CD14-positive monocyte (primary cell): ENCODE data around the gene TERT. TPM values are rescaled to one million over a fixed set of nuclear protein-coding genes. Genes with fewer than 3 reads are reported as not detected.
"Not testable (repeated sequence)": the region's sequence is repeated elsewhere in the genome, so short reads cannot be mapped to it uniquely, and the experiment has no call there.

Source experiments
- DNase-seq, 3 donors: peaks; one replicate each; pipeline ENCODE4 v3.0.0-alpha.2; 2011 to 2022
- H2AFZ ChIP-seq: 2 replicates; pipeline ENCODE4 v1.6.0; 2012; ENCODE audit warnings: mild to moderate bottlenecking, low read depth, low read length, inconsistent platforms; ENCODE audit not compliant: insufficient read depth, poor library complexity, severe bottlenecking
- H3K27ac ChIP-seq, 2 donors: 1 replicate in 1 of 2; 2 replicates in 1 of 2; pipeline ENCODE4 v1.5.1; 2012 to 2013; ENCODE audit warnings: low read length in 2 of 2, control low read depth in 1 of 2, inconsistent platforms in 1 of 2, low read depth in 1 of 2, mild to moderate bottlenecking in 1 of 2
- H3K27me3 ChIP-seq, 2 donors: one replicate each; pipeline versions ENCODE4 v1.6.0 to v1.6.1; 2011 to 2013; ENCODE audit warnings: low read length in 2 of 2; ENCODE audit not compliant: control insufficient read depth in 2 of 2, insufficient read depth in 2 of 2
- H3K36me3 ChIP-seq, 2 donors: replicated peaks in 1 of 2; 1 replicate in 1 of 2; 2 replicates in 1 of 2; pipeline versions ENCODE4 v1.5.1 to v1.6.1; 2012 to 2013; ENCODE audit warnings: low read length in 2 of 2, control low read depth in 1 of 2, inconsistent platforms in 1 of 2, mild to moderate bottlenecking in 1 of 2; ENCODE audit not compliant: insufficient read depth in 2 of 2, control insufficient read depth in 1 of 2
- H3K4me1 ChIP-seq, 2 donors: 1 replicate in 1 of 2; 2 replicates in 1 of 2; pipeline versions ENCODE4 v1.5.1 to v1.6.1; 2012 to 2013; ENCODE audit warnings: low read length in 2 of 2, control low read depth in 1 of 2, inconsistent platforms in 1 of 2, mild to moderate bottlenecking in 1 of 2, moderate library complexity in 1 of 2; ENCODE audit not compliant: insufficient read depth in 2 of 2, control insufficient read depth in 1 of 2
- H3K4me2 ChIP-seq: replicated peaks from 2 replicates; pipeline ENCODE3; 2012; ENCODE audit warnings: low read length, moderate library complexity, mild to moderate bottlenecking; ENCODE audit not compliant: poor library complexity, severe bottlenecking; ENCODE audit errors: extremely low read depth
- H3K4me3 ChIP-seq, 3 experiments: fragments of 200-600 bp in 1 of 3; sonication (generic) in 1 of 3; replicated peaks in 1 of 3; 1 replicate in 2 of 3; 2 replicates in 1 of 3; pipeline ENCODE4 v1.5.1; 2011 to 2013; ENCODE audit warnings: low read length in 3 of 3, mild to moderate bottlenecking in 3 of 3, control low read depth in 2 of 3, low read depth in 2 of 3, inconsistent platforms in 1 of 3, moderate library complexity in 1 of 3
- H3K79me2 ChIP-seq: 2 replicates; pipeline ENCODE4 v1.6.0; 2012; ENCODE audit warnings: mild to moderate bottlenecking, control low read depth, inconsistent platforms, low read length, moderate library complexity; ENCODE audit not compliant: insufficient read depth
- H3K9ac ChIP-seq: 2 replicates; pipeline ENCODE4 v1.6.0; 2017; ENCODE audit warnings: low read length, mild to moderate bottlenecking; ENCODE audit not compliant: insufficient read depth, poor library complexity, severe bottlenecking
- H3K9me3 ChIP-seq, 2 donors: replicated peaks in 1 of 2; 1 replicate in 1 of 2; 2 replicates in 1 of 2; pipeline versions ENCODE4 v1.5.1 to v1.6.1; 2012 to 2013; ENCODE audit warnings: low read length in 2 of 2, control low read depth in 1 of 2; ENCODE audit not compliant: control insufficient read depth in 1 of 2, insufficient read depth in 1 of 2
- H4K20me1 ChIP-seq: 2 replicates; pipeline ENCODE4 v1.6.0; 2012; ENCODE audit warnings: mild to moderate bottlenecking, low read length, control low read depth, moderate library complexity; ENCODE audit not compliant: insufficient read depth
- H3K27ac Mint-ChIP-seq, 7 donors: one replicate each; pipeline ENCODE4 v1.8.0; 2020; ENCODE audit warnings: mild to moderate bottlenecking in 7 of 7, mixed read lengths in 7 of 7, moderate library complexity in 6 of 7, inconsistent platforms in 2 of 7
- H3K27me3 Mint-ChIP-seq, 3 donors: one replicate each; pipeline ENCODE4 v1.8.0; 2021 to 2022; ENCODE audit warnings: low read depth in 3 of 3, mild to moderate bottlenecking in 3 of 3, mixed read lengths in 3 of 3, moderate library complexity in 3 of 3, inconsistent platforms in 1 of 3
- H3K36me3 Mint-ChIP-seq, 2 donors: one replicate each; pipeline ENCODE4 v1.8.0; 2020; ENCODE audit warnings: mixed read lengths in 2 of 2, inconsistent platforms in 1 of 2, mild to moderate bottlenecking in 1 of 2
- H3K4me1 Mint-ChIP-seq: one replicate; pipeline ENCODE4 v1.8.0; 2020; ENCODE audit warnings: mild to moderate bottlenecking, mixed read lengths
- H3K4me3 Mint-ChIP-seq, 2 donors: one replicate each; pipeline ENCODE4 v1.8.0; 2020; ENCODE audit warnings: mild to moderate bottlenecking in 2 of 2, mixed read lengths in 2 of 2, moderate library complexity in 1 of 2
- H3K9me3 Mint-ChIP-seq, 7 donors: one replicate each; pipeline ENCODE4 v1.8.0; 2020 to 2022; ENCODE audit warnings: mixed read lengths in 7 of 7, mild to moderate bottlenecking in 6 of 7, moderate library complexity in 6 of 7, inconsistent platforms in 2 of 7
- CTCF ChIP-seq: fragments of 200-600 bp; IDR thresholded peaks from one replicate; pipeline ENCODE4 v1.8.0; 2022; ENCODE audit warnings: antibody characterized with exemption, mild to moderate bottlenecking
- WGBS: methylation state at CpG from one replicate; pipeline ENCODE4 v1.1.5; 2013; ENCODE audit warnings: missing lambda C conversion rate; ENCODE audit not compliant: insufficient coverage; 5-methylcytosine and 5-hydroxymethylcytosine counted together
- intact Hi-C, 2 donors: fragments of 100-400 bp; cut with micrococcal nuclease; formaldehyde crosslinking; loops; one replicate each; pipeline versions ENCODE4 v1.15.0 to v1.15.1; 2023
- polyA plus RNA-seq, 3 donors: library from polyadenylated mRNA; depleted of rRNA in 1 of 3; unstranded in 2 of 3; stranded (reverse) in 1 of 3; fragments of 300-500 nt in 2 of 3; fragments of >200 nt in 1 of 3; fragmentation: Illumina TruSeq in 2 of 3; gene quantifications; 1 replicate in 2 of 3; 2 replicates in 1 of 3; pipeline ENCODE4 v1.2.3, GENCODE V29; 2012 to 2021

Gene TERT
- polyA plus RNA-seq, 3 donors: not detected

GRCh38 chr5:1268056-1268455, 26.8 kb downstream of the TERT start:
- no peak overlapping the region for H3K4me3 Mint-ChIP-seq
- WGBS: 97% methylated on average over 13 of the region's 13 CpGs
- H3K27me3 Mint-ChIP-seq: peaks cover 0 to 3% (median 0%) of the 10 kb centered on the region in 3 donors
- intact Hi-C loops: no loop called here
- peaks cover 18 to 36% (median 26%) of the 10 kb centered on the region in 7 donors for H3K9me3 Mint-ChIP-seq
- no peak overlapping the region for H3K27ac Mint-ChIP-seq
- H3K4me1 ChIP-seq: no peaks in the 10 kb centered on the region
- no peaks in the 10 kb centered on the region for H3K79me2 ChIP-seq
- no peaks in the 10 kb centered on the region for H3K27me3 ChIP-seq
- H4K20me1 ChIP-seq: no peaks in the 10 kb centered on the region
- peaks cover 12 to 50% of the 10 kb centered on the region in 2 donors for H3K9me3 ChIP-seq
- H3K27ac ChIP-seq: no peak overlapping the region
- TF ChIP-seq CTCF: no peak
- H3K4me2 ChIP-seq: no peak overlapping the region
- no peaks in the 10 kb centered on the region for H3K4me1 Mint-ChIP-seq
- no peak overlapping the region for H2AFZ ChIP-seq
- no peak overlapping the region for H3K4me3 ChIP-seq
- DNase-seq: no peak
- no peaks in the 10 kb centered on the region for H3K36me3 ChIP-seq
- no peaks in the 10 kb centered on the region for H3K36me3 Mint-ChIP-seq
- no peak overlapping the region for H3K9ac ChIP-seq

GRCh38 chr5:1267464-1267863, 27.4 kb downstream of the TERT start:
- H3K27me3 Mint-ChIP-seq, H3K4me3 Mint-ChIP-seq, H3K27ac Mint-ChIP-seq, H3K9ac ChIP-seq, H3K4me2 ChIP-seq, H3K4me1 Mint-ChIP-seq, H3K79me2 ChIP-seq, H3K27me3 ChIP-seq, H3K4me3 ChIP-seq, H3K36me3 Mint-ChIP-seq, H4K20me1 ChIP-seq, H2AFZ ChIP-seq, H3K27ac ChIP-seq, H3K36me3 ChIP-seq, H3K4me1 ChIP-seq, intact Hi-C loops, DNase-seq: not testable (repeated sequence)
- H3K9me3 ChIP-seq: peaks cover 18 to 52% of the 10 kb centered on the region in 2 donors
- peaks cover 20 to 42% (median 32%) of the 10 kb centered on the region in 7 donors for H3K9me3 Mint-ChIP-seq
- WGBS: no CpG with 5 or more reads among the region's 5 CpGs
